ENCODE data around the gene MLH1. TPM values are rescaled to one million over a fixed set of nuclear protein-coding genes. Genes with fewer than 3 reads are reported as not detected.

The MLH1 gene
- total and polyA plus RNA-seq, 12 donors, result 17.2 to 111 (median 33.3) TPM

- WGBS, 4 donors, result 89 to 94% (median 92%) methylated on average over 2 of the region's 2 CpGs
- TF ChIP-seq POLR2A (IDR thresholded peaks at IDR 0.05) (no peak), CTCF (IDR thresholded peaks at IDR 0.05) (no peak)
- H3K4me1 ChIP-seq (replicated peaks in 1 of 2), result no peaks in the 10 kb centered on the region
- H3K4me3 ChIP-seq, result no peak overlapping the region
- no peaks in the 10 kb centered on the region for H3K9me3 ChIP-seq (replicated peaks in 1 of 3)
- intact Hi-C loops (cut with DNase I), result no loop called here
- H3K27me3 ChIP-seq, result no peaks in the 10 kb centered on the region
- peaks cover 0 to 72% of the 10 kb centered on the region in 2 donors for H3K36me3 ChIP-seq (replicated peaks in 1 of 2)
- DNase-seq, result no peak
- no peak overlapping the region for H3K27ac ChIP-seq
Measured at GRCh38 chr3:37014620-37015019, 21.3 kb downstream of the MLH1 start.

GRCh38 chr3:37015642-37016041 lies 22.3 kb downstream of the MLH1 start:
- Histone ChIP-seq H3K27me3 (no peaks in the 10 kb centered on the region), H3K4me3 (no peak overlapping the region), H3K27ac (no peak overlapping the region), H3K36me3 (replicated peaks in 1 of 2) (peaks cover 0 to 82% of the 10 kb centered on the region in 2 donors), H3K9me3 (replicated peaks in 1 of 3) (no peaks in the 10 kb centered on the region), H3K4me1 (replicated peaks in 1 of 2) (no peaks in the 10 kb centered on the region)
- intact Hi-C loops (cut with DNase I), result no loop called here
- WGBS, 4 donors, result 92 to 94% (median 93%) methylated on average over 5 of the region's 5 CpGs
- DNase-seq, result no peak
- TF ChIP-seq CTCF (IDR thresholded peaks at IDR 0.05), result no peak
- TF ChIP-seq POLR2A (IDR thresholded peaks at IDR 0.05), result no peak

GRCh38 chr3:37016903-37017302 lies 23.6 kb downstream of the MLH1 start:
- WGBS, 4 donors, result 95 to 97% (median 97%) methylated on average over 7 to 8 of the region's 8 CpGs
- intact Hi-C loops (cut with DNase I), result no loop called here

GRCh38 chr3:37017683-37018082 lies 24.4 kb downstream of the MLH1 start:
- no peak for DNase-seq
- WGBS, 4 donors, result 96 to 100% (median 99%) methylated on average over 3 of the region's 3 CpGs
- Histone ChIP-seq H3K36me3 (replicated peaks in 1 of 2) (peaks cover 0 to 78% of the 10 kb centered on the region in 2 donors), H3K27ac (no peak overlapping the region), H3K4me3 (no peak overlapping the region), H3K4me1 (replicated peaks in 1 of 2) (no peaks in the 10 kb centered on the region), H3K27me3 (no peaks in the 10 kb centered on the region), H3K9me3 (replicated peaks in 1 of 3) (no peaks in the 10 kb centered on the region)
- intact Hi-C loops (cut with DNase I), result no loop called here
- TF ChIP-seq POLR2A (IDR thresholded peaks at IDR 0.05) (no peak), CTCF (IDR thresholded peaks at IDR 0.05) (no peak)

More at GRCh38 chr3:37016903-37017302, 23.6 kb downstream of the MLH1 start:
- TF ChIP-seq CTCF (IDR thresholded peaks at IDR 0.05), result no peak
- TF ChIP-seq POLR2A (IDR thresholded peaks at IDR 0.05), result no peak
- no peak overlapping the region for H3K4me3 ChIP-seq
- no peaks in the 10 kb centered on the region for H3K9me3 ChIP-seq (replicated peaks in 1 of 3)
- H3K27me3 ChIP-seq, result no peaks in the 10 kb centered on the region
- no peak overlapping the region for H3K27ac ChIP-seq
- H3K36me3 ChIP-seq (replicated peaks in 1 of 2), result peaks cover 0 to 83% of the 10 kb centered on the region in 2 donors
- no peaks in the 10 kb centered on the region for H3K4me1 ChIP-seq (replicated peaks in 1 of 2)
- DNase-seq, result no peak
